DMS153 treated with DMSO at 0.1 percent for 48 hours (cell line): Measurements from ENCODE around the gene CTXND2.
"Not testable (repeated sequence)": the region's sequence is repeated elsewhere in the genome, so short reads cannot be mapped to it uniquely, and the experiment has no call there.

Source experiments
- DNase-seq: peaks from one replicate; lab custom pipeline; 2025; ENCODE audit not compliant: unreplicated experiment; lab: John Stamatoyannopoulos, UW

CTXND2 gene

DNA sequence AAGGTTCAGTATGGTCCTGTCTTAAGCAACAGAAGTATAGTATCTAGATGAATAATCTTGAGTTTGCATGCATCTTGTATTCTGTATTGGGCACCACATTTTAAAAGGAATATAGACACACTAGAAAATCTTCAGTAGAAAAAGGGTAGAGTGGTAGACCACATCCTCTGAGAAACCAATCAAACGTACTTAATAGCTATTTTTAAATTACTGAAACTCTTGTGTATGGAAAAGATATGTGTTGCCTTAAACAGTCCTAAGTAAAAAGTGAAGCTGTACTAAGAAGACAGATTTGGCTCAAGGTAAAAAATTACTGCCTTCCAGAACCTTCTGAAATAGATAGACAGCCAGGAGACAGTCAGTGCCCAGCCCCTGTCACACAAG is 3.1 kb downstream of the CTXND2 start:
- no peak for DNase-seq

DNA sequence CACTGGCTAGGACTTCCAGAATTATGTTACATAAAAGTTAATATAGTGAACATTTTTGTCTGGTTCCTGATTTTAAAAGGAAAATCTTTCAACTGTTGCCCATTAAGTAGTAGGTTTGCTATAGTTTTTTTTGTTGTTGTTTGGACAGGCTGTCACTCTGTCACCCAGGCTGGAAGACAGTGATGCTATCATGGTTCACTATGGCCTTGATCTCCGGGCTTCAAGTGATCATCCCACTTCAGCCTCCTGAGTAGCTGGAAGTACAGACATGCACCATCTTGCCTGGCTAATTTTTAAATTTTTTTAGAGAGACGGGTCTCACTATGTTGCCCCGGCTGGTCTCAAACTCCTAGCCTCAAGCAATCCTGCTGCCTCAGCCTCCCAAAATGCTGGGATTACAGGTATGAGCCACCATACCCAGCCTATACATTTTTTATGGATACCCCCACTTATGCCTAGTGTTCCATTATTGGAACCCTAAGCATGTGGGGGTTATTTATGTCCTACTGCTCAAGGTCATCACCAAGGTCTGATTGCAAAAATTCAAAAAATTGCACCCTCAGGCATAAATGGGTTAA is 6.5 kb downstream of the CTXND2 start:
- no peak for DNase-seq

DNA sequence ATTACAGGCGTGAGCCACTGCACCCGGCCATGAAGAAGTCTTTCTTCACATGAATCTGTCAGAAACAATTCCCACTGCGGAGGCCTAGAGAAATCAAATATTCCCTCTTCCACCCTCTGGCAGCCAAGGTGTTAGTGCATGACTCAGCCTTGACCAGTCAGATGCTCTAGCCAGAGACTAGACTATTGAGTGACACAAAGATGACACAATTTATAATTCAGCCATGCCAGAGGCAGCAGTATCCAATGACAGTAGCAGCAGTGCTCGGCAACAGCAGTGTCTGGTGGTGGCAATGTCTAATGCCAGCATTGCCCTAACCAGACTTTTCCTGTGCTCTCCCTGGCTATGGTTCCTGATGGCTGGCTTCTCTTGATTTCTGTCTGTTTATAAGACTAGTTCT is 8.7 kb downstream of the CTXND2 start:
- no peak for DNase-seq

DNA sequence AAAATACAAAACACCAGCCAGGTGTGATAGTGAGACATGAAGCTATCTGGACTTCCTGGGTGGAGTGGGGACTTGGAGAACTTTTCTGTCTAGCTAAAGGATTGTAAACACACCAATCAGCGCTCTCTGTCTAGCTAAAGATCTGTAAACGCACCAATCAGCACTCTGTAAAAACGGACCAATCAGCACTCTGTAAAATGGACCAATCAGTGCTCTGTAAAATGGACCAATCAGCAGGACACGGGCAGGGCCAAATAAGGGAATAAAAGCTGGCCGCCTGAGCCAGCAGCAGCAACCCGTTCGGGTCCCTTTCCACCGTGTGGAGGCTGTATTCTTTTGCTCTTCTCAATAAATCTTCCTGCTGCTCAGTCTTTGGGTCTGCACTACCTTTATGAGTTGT is 12.9 kb downstream of the CTXND2 start:
- DNase-seq: not testable (repeated sequence)

DNA sequence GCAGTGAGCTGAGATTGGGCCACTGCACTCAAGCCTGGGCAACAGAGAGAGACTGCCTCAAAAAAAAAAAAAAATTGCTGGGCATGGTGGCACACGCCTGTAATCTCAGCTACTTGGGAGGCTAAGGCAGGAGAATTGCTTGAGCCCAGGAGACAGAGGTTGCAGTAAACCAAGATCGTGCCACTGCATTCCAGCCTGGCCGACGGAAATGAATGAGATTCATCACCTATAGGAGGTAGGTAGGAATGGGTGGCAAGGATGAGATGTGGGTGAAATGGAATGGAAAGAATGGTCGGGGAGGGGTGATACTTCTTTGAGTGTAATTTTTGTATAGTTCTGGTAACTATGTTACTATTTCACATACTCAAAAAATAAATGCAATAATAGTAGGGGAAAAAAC is 15.4 kb downstream of the CTXND2 start:
- DNase-seq: no peak

DNA sequence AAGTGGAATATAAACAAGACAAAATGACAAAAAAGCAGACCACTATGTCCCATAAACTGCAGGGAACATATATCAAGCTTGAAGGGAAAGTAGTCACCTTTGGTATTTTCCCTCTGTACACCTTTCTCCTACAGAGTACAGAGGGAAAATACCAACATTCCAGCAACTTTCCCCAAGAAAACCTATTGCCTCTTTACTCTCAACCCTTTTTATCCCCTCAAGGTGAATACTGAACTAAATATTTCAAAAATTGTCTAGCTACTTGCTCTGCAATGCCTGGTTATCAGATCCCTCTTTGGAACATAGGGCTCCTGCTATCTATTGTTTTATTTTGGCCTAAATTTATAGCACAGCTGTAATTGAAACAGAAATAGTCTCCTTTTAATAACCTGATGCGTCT is 15.8 kb downstream of the CTXND2 start:
- DNase-seq: no peak

DNA sequence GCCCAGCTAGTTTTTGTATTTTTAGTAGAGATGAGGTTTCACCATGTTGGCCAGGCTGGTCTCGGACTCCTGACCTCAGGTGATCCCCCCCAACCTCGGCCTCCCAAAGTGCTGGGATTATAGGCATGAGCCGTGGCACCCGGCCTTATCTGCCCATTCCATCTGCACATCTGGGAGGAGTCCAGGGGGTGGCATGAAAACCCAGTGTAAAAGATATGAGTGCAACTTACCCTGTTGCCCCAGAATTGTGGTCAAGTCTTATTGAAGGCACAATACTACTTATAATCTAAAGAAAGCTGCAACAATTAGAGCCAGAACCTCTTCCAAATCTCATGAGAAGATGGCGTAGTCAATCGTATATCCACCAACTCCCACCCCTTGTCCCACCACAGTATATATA is 18.4 kb downstream of the CTXND2 start:
- no peak for DNase-seq

DNA sequence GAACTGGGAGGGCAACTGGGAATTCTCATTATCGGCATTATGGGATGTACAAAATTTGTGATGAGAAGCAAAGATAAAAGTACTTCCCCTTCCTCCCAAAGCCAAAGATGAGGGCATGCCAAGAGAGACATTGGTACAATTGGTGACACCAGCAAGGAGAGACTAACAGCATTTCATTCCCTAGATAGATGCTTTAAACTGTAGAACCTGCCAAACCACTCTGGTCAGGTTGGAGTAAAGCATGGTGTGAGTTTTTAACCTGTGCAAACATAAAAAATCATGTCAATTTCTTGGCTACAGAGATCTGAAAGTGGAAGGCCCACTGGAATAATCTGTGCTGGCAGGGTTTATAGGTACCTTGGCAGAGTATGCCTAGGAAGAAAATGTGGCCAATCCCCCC is 19.4 kb downstream of the CTXND2 start:
- DNase-seq: no peak

DNA sequence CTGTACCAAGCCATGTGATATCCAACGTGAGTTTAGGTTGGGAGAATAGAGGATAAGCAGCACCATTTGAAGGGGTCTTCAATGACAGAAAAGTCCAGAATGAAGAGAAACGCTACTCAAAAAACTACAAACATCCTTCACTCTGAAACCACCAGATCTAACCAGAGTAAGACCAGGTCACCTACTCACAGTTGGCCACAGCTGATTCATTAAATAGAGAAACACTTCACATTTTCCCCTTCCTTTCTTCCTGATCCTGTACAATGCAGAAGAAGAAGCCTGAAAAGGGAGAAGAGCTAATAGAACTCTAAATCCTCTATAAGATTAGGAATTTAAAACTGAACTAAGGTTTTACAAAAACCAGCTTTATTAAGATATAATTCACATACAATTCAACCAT is 19.9 kb downstream of the CTXND2 start:
- DNase-seq: no peak

DNA sequence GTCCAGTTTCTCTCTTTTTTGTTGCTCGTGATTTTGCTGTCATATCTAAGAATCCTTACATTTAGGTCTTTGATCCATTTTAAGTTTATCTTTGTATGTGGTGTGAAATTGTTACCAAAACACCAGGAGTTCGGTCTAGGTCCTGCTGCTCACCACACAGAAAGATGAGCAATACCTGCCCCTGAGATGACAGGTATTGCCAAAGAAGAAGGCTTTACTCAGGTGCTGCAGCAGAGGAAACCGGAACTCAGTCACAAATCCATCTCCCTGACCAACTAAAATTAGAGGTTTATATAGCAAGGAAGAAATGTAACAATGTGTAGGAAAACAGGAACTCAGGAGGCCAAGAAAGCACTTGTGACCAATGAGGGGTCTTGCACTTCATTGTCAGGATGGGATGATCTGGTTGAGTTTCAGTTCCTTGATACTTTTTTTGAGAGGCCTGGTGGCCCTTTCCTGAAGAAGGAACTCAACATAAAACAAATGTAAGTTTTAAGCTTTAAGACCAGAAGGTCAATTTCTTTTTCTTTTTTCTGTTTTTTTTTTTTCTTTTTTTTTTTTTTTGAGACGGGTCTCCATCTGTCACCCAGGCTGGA is 22.7 kb downstream of the CTXND2 start:
- DNase-seq: no peak

DNA sequence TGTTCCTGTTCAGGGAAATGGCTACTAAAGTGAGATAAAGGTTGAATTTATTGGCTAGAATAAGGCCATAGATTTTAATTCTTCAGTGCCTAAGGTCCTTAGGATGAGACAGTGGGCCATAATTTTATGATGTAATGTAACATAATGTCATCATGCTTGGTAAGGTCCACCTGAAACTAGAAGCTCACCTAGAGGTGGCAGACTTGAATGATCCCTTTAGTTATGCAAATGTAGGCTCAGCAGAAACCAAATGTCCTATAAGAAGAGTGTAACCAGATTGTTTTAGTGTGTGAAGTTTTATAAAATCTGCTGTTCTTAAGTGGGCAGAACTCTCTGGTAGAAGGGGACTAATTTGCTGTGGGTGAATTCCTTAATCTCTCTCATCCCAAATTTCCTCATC is 25.7 kb downstream of the CTXND2 start:
- no peak for DNase-seq

DNA sequence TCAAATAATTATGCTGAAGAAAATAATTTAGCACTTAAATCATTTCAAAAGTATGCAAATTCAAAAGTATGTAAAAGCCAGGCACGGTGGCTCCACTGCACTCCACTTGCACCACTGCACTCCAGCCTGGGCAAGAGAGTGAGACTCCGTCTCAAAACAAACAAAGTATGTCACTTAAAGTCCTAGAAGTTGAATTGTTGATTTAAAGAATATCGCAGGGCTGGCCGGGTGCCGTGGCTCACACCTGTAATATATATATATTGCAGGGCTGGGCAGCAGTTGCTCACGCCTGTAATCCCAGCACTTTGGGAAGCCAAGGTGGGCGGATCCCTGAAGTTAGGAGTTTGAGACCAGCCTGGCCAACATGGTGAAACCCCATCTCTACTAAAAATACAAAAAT is 30.5 kb downstream of the CTXND2 start:
- no peak for DNase-seq

DNA sequence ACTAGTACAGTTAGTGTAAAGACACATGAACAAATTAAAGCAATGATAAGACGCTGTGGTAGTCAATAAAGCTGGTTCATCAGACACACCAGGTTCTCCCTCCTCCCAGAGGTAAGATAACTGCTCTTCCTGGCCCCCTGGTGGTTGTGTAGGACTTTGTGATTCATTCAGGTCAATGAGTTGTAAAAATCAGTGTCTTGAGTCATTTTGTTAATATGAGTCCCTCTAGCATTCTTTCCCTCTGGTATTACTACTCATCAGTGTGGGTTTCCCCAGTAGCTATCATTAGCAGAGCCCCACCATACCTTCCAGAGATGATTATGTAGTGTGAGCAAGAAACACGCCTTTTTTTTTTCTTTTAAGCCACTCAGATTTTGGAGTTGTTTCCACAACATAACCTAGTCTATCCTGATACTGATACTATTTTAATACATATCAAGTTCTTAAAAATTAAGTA is 35.6 kb downstream of the CTXND2 start:
- peak; percentile 80 for DNase-seq

DNA sequence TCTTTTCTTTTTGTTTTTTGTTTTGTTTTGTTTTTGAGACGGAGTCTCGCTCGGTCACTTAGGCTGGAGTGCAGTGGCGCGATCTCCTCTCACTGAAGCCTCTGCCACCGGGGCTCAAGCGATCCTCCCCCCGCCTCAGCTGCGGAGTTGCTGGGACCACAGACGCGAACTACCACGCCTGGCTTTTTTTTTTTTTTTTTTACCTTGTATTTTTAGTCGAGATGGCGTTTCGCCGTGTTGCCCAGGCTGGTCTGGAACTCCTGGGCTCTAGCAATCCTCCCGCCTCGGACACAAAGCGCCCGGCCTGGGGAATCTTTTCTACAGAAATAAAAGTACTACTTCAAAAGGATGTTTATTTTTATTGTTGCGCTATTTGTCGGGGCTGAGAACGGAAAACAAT is 38.1 kb downstream of the CTXND2 start:
- no peak for DNase-seq

DNA sequence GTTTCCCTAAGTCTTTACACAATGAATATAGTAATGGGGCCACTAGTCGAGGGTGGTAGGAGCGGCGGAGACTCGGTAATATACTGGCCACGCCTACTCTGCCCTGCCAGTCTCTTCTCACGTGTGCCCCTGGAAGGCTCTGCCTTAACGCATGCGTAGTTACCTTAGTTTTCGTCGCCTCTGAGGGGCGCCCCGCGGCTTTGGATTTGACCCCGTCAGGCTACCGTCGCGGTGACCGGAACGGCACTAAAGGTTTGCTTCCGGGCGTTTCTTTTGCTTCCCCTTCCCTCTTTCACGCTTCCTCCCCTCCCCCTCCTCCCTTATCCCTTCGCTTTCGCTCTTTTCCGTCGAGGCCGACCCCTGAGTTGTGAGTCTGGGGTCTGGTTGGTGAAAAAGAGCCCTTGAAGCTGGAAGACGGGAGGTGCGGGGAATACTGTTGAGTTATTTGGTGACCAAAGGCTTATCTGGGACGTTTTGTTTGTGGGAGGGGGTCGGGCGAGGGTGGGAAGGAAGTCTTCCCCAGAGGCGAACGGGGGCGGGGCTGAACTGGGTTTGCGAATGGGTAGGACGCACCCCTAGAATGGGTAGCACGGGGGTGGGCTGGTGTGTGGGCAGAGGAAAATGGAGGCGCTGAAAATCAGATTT is 39.3 kb downstream of the CTXND2 start, which contains the start of gene SETDB1:
SETDB1 (plus strand) TSS at position 267 of the 645 bp plus-strand sequence. CDS start 1,352 bp downstream, outside the sequence.
- peak; percentile 100 for DNase-seq

DNA sequence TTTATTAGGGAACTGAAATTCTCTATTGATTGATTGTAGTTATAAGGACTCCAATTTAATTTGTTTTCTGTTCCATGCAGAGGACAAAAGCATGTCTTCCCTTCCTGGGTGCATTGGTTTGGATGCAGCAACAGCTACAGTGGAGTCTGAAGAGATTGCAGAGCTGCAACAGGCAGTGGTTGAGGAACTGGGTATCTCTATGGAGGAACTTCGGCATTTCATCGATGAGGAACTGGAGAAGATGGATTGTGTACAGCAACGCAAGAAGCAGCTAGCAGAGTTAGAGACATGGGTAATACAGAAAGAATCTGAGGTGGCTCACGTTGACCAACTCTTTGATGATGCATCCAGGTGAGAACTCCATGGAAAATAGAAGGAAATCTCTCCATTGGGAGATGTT is 40.7 kb downstream of the CTXND2 start:
- no peak for DNase-seq

DNA sequence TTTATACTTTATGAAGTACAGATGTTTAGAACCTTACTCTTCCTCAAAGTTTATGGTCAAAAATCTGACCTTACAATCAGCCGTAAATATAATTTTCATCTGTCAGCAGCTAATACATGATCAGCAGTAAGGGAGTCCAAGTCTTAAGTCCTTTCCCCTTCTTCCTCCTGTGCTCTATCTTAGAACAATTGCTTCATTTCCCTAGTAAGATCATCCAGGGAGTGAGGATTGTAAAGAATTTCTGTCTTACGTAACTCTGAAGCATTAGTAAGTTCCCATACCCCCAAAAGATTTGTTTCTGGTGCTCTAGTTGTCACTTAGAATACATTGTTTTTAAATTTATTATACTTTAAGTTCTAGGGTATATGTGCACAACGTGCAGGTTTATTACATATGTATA is 41.4 kb downstream of the CTXND2 start:
- DNase-seq: no peak

DNA sequence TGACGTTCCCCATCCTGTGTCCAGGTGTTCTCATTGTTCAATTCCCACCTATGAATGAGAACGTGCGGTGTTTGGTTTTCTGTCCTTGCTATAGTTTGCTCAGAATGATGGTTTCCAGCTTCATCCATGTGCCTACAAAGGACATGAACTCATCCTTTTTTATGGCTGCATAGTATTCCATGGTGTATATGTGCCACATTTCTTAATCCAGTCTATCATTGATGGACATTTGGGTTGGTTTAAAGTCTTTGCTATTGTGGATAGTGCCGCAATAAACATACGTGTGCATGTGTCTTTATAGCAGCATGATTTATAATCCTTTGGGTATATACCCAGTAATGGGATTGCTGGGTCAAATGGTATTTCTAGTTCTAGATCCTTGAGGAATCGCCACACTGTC is 41.8 kb downstream of the CTXND2 start:
- DNase-seq: not testable (repeated sequence)

DNA sequence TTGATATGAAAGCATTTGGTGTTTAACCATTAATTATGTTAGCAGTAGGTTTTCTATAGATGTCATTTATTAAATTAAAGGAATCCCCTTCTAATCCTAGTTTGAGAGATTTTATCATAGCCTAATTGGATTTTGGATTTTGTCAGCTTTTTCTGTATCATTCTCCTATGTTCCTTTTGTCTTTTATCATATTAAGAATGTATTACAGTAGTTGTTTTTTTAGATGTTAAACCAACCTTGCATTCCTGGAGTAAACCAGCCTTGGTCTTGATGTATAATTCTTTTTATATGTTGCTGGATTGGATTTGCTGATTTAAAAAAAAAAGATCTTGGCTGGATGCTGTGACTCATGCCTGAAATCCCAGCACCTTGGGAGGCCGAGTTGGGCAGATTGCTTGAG is 44.8 kb downstream of the CTXND2 start:
- peak; percentile 12 for DNase-seq

DNA sequence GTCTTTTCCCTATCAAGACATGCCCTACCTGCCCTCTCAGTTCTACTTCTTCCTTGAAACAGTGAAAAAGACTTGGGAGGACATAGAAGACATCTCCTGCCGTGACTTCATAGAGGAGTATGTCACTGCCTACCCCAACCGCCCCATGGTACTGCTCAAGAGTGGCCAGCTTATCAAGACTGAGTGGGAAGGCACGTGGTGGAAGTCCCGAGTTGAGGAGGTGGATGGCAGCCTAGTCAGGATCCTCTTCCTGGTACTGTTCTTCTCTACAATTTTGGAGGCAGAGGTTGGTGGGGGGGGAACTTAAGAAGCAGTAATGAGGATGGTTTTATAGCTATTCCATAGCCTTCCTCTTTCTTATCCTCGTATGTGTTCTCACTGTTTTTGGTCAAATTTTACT is 57.9 kb downstream of the CTXND2 start:
- no peak for DNase-seq

DNA sequence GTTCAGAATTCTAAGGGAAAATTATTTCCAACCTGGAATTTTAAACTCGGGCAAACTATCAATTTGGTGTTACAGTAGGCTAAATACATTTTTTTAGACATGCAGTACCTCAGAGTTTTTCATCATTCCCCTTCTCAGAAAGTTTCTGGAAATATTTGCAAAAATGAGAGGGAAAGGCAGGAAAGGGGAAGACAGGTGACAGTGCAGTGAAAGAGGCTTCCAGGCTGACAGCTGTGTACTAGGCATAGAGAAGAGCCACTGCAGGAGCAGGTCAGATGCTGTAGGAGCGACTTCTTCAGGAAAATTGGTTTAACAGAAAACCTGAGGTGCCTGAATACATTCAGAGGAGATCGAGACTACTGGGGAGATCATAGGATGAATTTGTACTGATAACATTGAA is 67.8 kb downstream of the CTXND2 start:
- no peak for DNase-seq

DNA sequence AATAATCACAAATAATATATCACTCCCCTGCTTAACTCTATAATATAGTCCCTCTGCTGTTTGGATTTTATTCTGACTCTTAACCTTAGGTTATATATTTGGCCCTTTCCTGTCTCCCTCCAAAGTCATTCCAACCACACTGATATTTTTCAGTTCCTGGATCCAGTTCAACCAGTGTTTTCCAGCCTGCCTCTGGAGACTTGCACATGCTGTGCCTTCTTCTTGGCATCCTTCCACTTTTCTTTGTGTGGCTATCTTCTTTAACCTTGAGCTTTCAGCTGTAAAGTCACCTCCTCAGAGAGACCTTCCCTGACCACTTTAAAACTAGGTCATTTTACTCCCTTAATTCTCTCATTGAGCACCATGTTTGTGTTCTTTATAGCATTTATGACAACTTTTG is 68.3 kb downstream of the CTXND2 start:
- DNase-seq: no peak

DNA sequence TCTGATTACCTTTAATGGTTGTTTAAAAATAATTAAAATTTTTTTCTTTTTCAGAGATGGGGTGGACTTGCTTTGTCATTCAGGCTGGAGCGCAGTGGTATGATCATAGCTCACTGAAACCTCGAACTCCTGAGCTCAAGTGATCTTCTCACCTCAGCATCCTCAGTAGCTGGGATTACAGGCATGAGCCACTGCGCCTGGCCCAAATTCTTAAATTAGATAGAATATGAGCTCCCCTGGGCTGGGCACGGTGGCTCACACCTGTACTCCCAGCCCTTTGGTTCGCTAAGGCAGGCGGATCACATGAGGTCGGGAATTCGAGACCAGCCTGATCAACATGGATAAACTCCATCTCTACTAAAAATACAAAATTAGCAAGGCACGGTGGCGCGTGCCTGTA is 70.7 kb downstream of the CTXND2 start:
- no peak for DNase-seq
